Transverse colon (tissue), 4 donors: ENCODE data around the gene GLT8D2. TPM values are rescaled to one million over a fixed set of nuclear protein-coding genes. Genes with fewer than 3 reads are reported as not detected.

Source experiments
- DNase-seq: peaks from one replicate; pipeline ENCODE4 v3.0.0-alpha.2; 2019
- H3K27ac ChIP-seq, 4 donors: fragments of 200-600 bp; sonication (generic); 2 replicates each; pipeline ENCODE4 v1.5.1; 2016 to 2018; ENCODE audit warnings: inconsistent platforms in 4 of 4
- H3K27me3 ChIP-seq: fragments of 200-600 bp; sonication (generic); 2 replicates; pipeline ENCODE4 v1.5.1; 2017; ENCODE audit warnings: inconsistent platforms
- H3K36me3 ChIP-seq, 4 donors: fragments of 200-600 bp; sonication (generic); 2 replicates each; pipeline ENCODE4 v1.5.1; 2017 to 2019; ENCODE audit warnings: inconsistent platforms in 4 of 4
- H3K4me1 ChIP-seq, 4 donors: fragments of 200-600 bp; sonication (generic); 2 replicates each; pipeline ENCODE4 v1.5.1; 2017 to 2020; ENCODE audit warnings: inconsistent platforms in 4 of 4
- H3K4me3 ChIP-seq, 4 donors: fragments of 200-600 bp; sonication (generic); 1 replicate in 1 of 4; 2 replicates in 3 of 4; pipeline versions ENCODE4 v1.5.1 to v1.6.1; 2017 to 2019; ENCODE audit warnings: inconsistent platforms in 4 of 4
- H3K9me3 ChIP-seq, 2 donors: fragments of 200-600 bp; sonication (generic); 2 replicates each; pipeline ENCODE4 v1.5.1; 2017 to 2019; ENCODE audit warnings: inconsistent platforms in 2 of 2
- EP300 ChIP-seq: sonication (generic); formaldehyde crosslinking; IDR thresholded peaks from one replicate; pipeline ENCODE4 v1.6.1; 2017; ENCODE audit warnings: antibody characterized with exemption, low read depth
- POLR2A ChIP-seq: fragments of 450-650 bp; IDR thresholded peaks from one replicate; pipeline ENCODE4 v1.6.1; 2016; ENCODE audit warnings: antibody characterized with exemption, mild to moderate bottlenecking, moderate library complexity
- POLR2AphosphoS5 ChIP-seq, 3 donors: sonication (generic); formaldehyde crosslinking; IDR thresholded peaks; one replicate each; pipeline ENCODE4 v1.6.1; 2016; ENCODE audit warnings: antibody characterized with exemption in 3 of 3
- WGBS, 2 donors: methylation state at CpG; one replicate each; pipeline ENCODE4 v1.1.5; 2018; ENCODE audit warnings: low coverage in 1 of 2; 5-methylcytosine and 5-hydroxymethylcytosine counted together
- in situ Hi-C, 4 donors: fragments of 200-750 bp; cut with MboI; loops; one replicate each; pipeline versions ENCODE4 v1.15.0 to v1.15.1; 2017; ENCODE audit warnings: low sequenced_read_pairs in 3 of 4, low pct_ligation_motif_present in 1 of 4, low pct_unique_long_range_greater_than_20kb in 1 of 4
- intact Hi-C: fragments of 100-400 bp; cut with DNase I; formaldehyde crosslinking; loops from one replicate; pipeline ENCODE4 v1.15.1; 2023; ENCODE audit warnings: low total_unique reads
- total RNA-seq, 4 donors: library from RNA; depleted of rRNA; stranded (reverse); fragments of >200 nt; gene quantifications; one replicate each; pipeline ENCODE4 v1.1.0, GENCODE V29; 2016
- TF ChIP-seq, protein P1 (sequence below), 5 experiments: fragments of 200-600 bp in 3 of 5; fragments of 450-650 bp in 2 of 5; sonication (generic) in 3 of 5; IDR thresholded peaks; 1 replicate in 2 of 5; 2 replicates in 3 of 5; pipeline ENCODE4 v1.5.1; 2016 to 2017; ENCODE audit warnings: antibody characterized with exemption in 5 of 5, inconsistent platforms in 3 of 5, mild to moderate bottlenecking in 2 of 5, moderate library complexity in 1 of 5

GLT8D2 gene
- total RNA-seq, 4 donors from 2014 or later, result 1.1 to 21.3 (median 3.8) TPM

DNA sequence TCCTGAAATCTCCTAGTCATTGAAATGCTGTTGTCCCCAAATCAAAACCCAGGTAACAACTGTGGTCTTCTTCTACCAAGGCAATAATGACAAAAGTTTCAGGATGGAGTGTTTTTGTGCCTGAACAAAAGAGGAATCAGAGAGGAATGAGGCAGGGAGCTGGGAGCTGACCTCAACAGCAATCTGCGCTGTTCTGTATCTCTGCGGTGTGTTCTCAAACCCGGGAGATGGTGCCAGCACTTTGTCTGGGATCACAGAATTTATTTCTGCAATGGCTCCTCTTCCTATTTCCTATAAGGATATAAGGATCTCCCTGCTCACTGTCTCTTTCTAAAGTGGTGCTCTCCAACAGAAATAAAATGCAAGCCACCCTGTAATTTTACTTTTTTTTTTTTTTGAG is 449 bp upstream of the GLT8D2 start:
- 30 to 42% methylated on average over 2 to 3 of the region's 3 CpGs for WGBS, 2 donors
- no peaks in the 10 kb centered on the region for H3K9me3 ChIP-seq
- in situ Hi-C loops, result no loop called here

DNA sequence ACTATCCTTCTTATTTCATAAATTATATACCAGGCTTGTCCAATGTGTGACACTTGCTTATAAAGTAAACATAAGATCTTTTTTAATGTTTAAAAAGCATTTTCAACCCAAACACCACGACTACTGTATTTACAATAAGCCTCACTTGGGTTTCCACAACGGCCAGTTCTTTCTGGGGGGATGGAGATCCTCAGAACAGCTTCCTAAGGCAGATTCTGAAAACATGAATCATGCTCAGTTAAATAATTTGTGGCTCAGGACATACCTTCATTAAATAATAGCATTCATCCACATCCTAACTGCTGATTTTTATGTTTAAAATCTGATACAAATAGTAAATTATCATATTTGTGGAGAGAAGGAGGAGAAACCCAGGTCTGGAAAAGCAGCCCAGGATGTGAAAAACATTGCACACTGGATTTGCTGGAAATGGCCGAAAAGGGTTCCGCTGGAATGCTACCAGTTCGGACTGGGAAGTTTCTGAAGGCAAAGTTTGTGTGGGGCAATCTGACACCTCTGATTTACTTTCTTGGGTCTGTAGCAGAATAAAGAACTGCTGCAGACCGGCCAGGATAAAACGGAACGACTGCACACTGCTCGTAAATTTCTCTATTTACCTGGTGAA is 597 bp downstream of the GLT8D2 start:
- peaks cover 3 to 29% (median 12%) of the 10 kb centered on the region in 4 donors for H3K4me1 ChIP-seq
- intact Hi-C loops (no loop called here), in situ Hi-C loops (no loop called here)
- peak overlapping the region; percentile 63 to 89 (median 80) for H3K27ac ChIP-seq
- no peak for TF ChIP-seq EP300
- TF ChIP-seq POLR2AphosphoS5 (IDR thresholded peaks at IDR 0.05), result no peak
- TF ChIP-seq, protein P1, sequence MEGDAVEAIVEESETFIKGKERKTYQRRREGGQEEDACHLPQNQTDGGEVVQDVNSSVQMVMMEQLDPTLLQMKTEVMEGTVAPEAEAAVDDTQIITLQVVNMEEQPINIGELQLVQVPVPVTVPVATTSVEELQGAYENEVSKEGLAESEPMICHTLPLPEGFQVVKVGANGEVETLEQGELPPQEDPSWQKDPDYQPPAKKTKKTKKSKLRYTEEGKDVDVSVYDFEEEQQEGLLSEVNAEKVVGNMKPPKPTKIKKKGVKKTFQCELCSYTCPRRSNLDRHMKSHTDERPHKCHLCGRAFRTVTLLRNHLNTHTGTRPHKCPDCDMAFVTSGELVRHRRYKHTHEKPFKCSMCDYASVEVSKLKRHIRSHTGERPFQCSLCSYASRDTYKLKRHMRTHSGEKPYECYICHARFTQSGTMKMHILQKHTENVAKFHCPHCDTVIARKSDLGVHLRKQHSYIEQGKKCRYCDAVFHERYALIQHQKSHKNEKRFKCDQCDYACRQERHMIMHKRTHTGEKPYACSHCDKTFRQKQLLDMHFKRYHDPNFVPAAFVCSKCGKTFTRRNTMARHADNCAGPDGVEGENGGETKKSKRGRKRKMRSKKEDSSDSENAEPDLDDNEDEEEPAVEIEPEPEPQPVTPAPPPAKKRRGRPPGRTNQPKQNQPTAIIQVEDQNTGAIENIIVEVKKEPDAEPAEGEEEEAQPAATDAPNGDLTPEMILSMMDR (IDR thresholded peaks at IDR 0.05), result no peak
- no peak for TF ChIP-seq POLR2A
- H3K27me3 ChIP-seq, result peaks cover 34% of the 10 kb centered on the region
- peak overlapping the region; percentile 32 to 51 (median 35) for H3K4me3 ChIP-seq
- no peak for DNase-seq
- H3K36me3 ChIP-seq, result no peaks in the 10 kb centered on the region
- no peaks in the 10 kb centered on the region for H3K9me3 ChIP-seq
- 16 to 22% methylated on average over 9 of the region's 9 CpGs for WGBS, 2 donors

More for the DNA sequence above, 449 bp upstream of the GLT8D2 start:
- H3K27me3 ChIP-seq, result peaks cover 34% of the 10 kb centered on the region
- H3K4me3 ChIP-seq, result peak overlapping the region; percentile 32 to 51 (median 35)
- H3K36me3 ChIP-seq, result no peaks in the 10 kb centered on the region
- TF ChIP-seq POLR2A (no peak), EP300 (no peak), POLR2AphosphoS5 (IDR thresholded peaks at IDR 0.05) (no peak)
- TF ChIP-seq, protein P1 (IDR thresholded peaks at IDR 0.05), result no peak
- intact Hi-C loops, result no loop called here
- peaks cover 0 to 22% (median 10%) of the 10 kb centered on the region in 4 donors for H3K4me1 ChIP-seq
- H3K27ac ChIP-seq, result peak overlapping the region; percentile 63 to 89 (median 80)
- DNase-seq, result no peak

DNA sequence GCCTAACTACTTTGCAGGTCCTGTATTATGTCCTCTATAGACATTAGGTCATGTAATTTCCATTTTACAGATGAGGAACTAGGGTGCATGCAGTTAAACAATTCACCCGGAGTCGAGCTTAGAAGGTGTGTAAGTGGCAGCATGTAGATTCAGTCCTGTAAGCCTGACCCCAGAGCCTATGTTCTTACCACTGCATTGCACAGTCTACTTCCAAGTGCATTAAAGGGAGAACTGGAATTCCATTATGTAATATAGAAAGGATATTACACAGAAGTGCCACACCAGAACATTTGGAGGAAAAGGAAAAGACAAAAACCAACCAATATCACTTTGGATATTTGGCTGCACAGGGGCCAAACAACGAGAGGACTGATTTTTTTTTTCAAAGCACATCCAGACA is 1.2 kb downstream of the GLT8D2 start:
- Histone ChIP-seq H3K4me3 (peak overlapping the region in 1 of 4 donors; percentile 51), H3K9me3 (no peaks in the 10 kb centered on the region), H3K36me3 (no peaks in the 10 kb centered on the region), H3K27me3 (peaks cover 34% of the 10 kb centered on the region), H3K4me1 (peaks cover 3 to 29% (median 12%) of the 10 kb centered on the region in 4 donors), H3K27ac (peak overlapping the region; percentile 63 to 89 (median 80))
- TF ChIP-seq POLR2A, result no peak
- TF ChIP-seq POLR2AphosphoS5 (IDR thresholded peaks at IDR 0.05), result no peak
- no peak for TF ChIP-seq EP300
- TF ChIP-seq, protein P1 (IDR thresholded peaks at IDR 0.05), result no peak
- DNase-seq, result no peak
- intact Hi-C loops (no loop called here), in situ Hi-C loops (no loop called here)
- 58 to 65% methylated on average over 3 of the region's 3 CpGs for WGBS, 2 donors

DNA sequence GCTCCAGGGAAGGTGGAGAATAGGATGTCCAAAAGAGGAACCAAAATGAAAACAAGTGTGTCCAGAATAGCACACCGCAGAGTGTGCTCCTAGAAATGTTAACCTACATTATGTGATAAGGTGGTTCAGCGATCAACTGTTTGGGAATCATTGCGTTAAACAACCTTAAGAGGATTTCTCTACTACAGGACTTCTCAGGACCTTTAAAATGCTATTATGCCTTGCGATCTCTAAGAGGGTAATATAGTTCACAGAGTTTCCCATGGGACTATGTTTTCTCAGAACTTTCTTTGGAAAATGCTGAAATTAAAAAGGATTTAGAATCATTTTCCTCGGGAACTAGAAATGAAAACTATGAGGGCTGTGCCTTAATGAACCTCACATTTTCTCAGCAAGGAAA is 1.8 kb downstream of the GLT8D2 start:
- WGBS, 2 donors, result 67 to 86% methylated on average over 2 to 5 of the region's 5 CpGs
- Histone ChIP-seq H3K9me3 (no peaks in the 10 kb centered on the region), H3K4me3 (no peak overlapping the region), H3K27ac (peak overlapping the region in 2 of 4 donors; percentile 79 to 89), H3K36me3 (no peaks in the 10 kb centered on the region), H3K27me3 (peaks cover 34% of the 10 kb centered on the region), H3K4me1 (peaks cover 3 to 29% (median 12%) of the 10 kb centered on the region in 4 donors)
- DNase-seq, result no peak
- TF ChIP-seq POLR2A (no peak), EP300 (no peak), POLR2AphosphoS5 (IDR thresholded peaks at IDR 0.05) (no peak)
- TF ChIP-seq, protein P1 (IDR thresholded peaks at IDR 0.05), result no peak
- intact Hi-C loops, result no loop called here
- in situ Hi-C loops, result no loop called here
